Measurements from ENCODE around the gene BBS9. TPM values are rescaled to one million over a fixed set of nuclear protein-coding genes. Genes with fewer than 3 reads are reported as not detected.

The BBS9 gene
- total and polyA plus RNA-seq, 9 of the 15 experiments (the other 6 are each of a cell fraction or from before 2014, with no cell fraction given): 0.77 to 3.3 (median 2.4) TPM

DNA sequence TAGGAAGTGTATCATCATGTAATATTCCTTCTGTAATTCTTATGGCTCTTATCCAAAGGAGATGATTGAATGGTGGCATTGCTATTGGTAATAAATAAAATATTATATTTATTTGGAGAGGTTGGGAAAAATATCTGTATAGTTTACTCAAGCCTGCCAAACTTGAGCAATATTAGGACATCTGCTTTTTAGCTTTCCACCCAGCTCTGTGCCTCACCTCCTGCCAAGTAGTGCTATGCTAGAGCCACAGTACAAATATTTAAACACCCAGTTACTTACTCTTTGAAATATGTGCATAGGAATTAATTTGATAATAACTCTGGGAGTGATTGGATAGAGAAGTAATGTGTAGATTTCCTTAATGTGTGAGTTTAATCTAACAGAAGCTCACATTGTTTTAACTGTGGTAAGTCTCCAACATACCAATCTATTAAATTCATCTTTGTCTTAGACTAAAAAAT is 129.2 kb downstream of the BBS9 start:
- H3K79me2 ChIP-seq (ENCODE audit: control insufficient read depth, insufficient read depth, low read length): no peaks in the 10 kb centered on the region
- H3K4me3 ChIP-seq: no peak overlapping the region
- ATAC-seq (no peak), FAIRE-seq (no peak), DNase-seq (ENCODE audit: extremely low read depth in 1 of 4, low spot score in 3 of 4) (no peak)
- no peak overlapping the region for H3K27ac ChIP-seq (ENCODE audit: extremely low read depth, low read depth, low read length)
- no peaks in the 10 kb centered on the region for H3K36me3 ChIP-seq (ENCODE audit: control insufficient read depth, insufficient read depth, low read length)
- H3K9me3 ChIP-seq (replicated peaks; ENCODE audit: control insufficient read depth, insufficient read depth, low read depth, low read length): no peaks in the 10 kb centered on the region
- H3K4me2 ChIP-seq (ENCODE audit: insufficient read depth, low read length): no peak overlapping the region
- no TSS peak for BruUV-seq (replicated peaks)
- no peaks in the 10 kb centered on the region for H3K9me1 ChIP-seq (ENCODE audit: control insufficient read depth, insufficient read depth, low read length)
- no peaks in the 10 kb centered on the region for H3K27me3 ChIP-seq (ENCODE audit: control insufficient read depth in 2 of 2, insufficient read depth in 2 of 2, low read length in 2 of 2)
- TF ChIP-seq DACH1 (IDR thresholded peaks at IDR 0.05; ENCODE audit: partially characterized antibody): no peak
- TF ChIP-seq ZNF77 (CRISPR knock-in tag; IDR thresholded peaks at IDR 0.05): no peak
- TF ChIP-seq HDAC2 (IDR thresholded peaks at IDR 0.05): no peak
- TF ChIP-seq ZBTB8A (IDR thresholded peaks at IDR 0.05; ENCODE audit: partially characterized antibody): no peak
- no peak for TF ChIP-seq ZKSCAN3 (CRISPR knock-in tag; IDR thresholded peaks at IDR 0.05)
- TF ChIP-seq PRPF4 (IDR thresholded peaks at IDR 0.05; ENCODE audit: insufficient read depth, low read depth, low read length, poor library complexity, severe bottlenecking): no peak
- no peak for TF ChIP-seq CHD4 (IDR thresholded peaks at IDR 0.05; ENCODE audit: insufficient read depth, insufficient replicate concordance, low read depth, low read length, poor library complexity, severe bottlenecking)
- no peak for TF ChIP-seq MEIS2 (IDR thresholded peaks at IDR 0.05; ENCODE audit: partially characterized antibody)
- TF ChIP-seq ZNF445 (CRISPR knock-in tag; IDR thresholded peaks at IDR 0.05; ENCODE audit: low read depth): no peak
- no peak for TF ChIP-seq CC2D1A (IDR thresholded peaks at IDR 0.05)
- TF ChIP-seq ZNF175 (CRISPR knock-in tag; IDR thresholded peaks at IDR 0.05; ENCODE audit: low read depth): no peak
- TF ChIP-seq HDAC8 (tag; IDR thresholded peaks at IDR 0.05): no peak
- no peak for TF ChIP-seq NFE2 (IDR thresholded peaks at IDR 0.05; ENCODE audit: low read depth)
- TF ChIP-seq, protein P1, sequence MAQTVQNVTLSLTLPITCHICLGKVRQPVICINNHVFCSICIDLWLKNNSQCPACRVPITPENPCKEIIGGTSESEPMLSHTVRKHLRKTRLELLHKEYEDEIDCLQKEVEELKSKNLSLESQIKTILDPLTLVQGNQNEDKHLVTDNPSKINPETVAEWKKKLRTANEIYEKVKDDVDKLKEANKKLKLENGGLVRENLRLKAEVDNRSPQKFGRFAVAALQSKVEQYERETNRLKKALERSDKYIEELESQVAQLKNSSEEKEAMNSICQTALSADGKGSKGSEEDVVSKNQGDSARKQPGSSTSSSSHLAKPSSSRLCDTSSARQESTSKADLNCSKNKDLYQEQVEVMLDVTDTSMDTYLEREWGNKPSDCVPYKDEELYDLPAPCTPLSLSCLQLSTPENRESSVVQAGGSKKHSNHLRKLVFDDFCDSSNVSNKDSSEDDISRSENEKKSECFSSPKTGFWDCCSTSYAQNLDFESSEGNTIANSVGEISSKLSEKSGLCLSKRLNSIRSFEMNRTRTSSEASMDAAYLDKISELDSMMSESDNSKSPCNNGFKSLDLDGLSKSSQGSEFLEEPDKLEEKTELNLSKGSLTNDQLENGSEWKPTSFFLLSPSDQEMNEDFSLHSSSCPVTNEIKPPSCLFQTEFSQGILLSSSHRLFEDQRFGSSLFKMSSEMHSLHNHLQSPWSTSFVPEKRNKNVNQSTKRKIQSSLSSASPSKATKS (CRISPR knock-in tag; IDR thresholded peaks at IDR 0.05): no peak
- TF ChIP-seq, protein P2, sequence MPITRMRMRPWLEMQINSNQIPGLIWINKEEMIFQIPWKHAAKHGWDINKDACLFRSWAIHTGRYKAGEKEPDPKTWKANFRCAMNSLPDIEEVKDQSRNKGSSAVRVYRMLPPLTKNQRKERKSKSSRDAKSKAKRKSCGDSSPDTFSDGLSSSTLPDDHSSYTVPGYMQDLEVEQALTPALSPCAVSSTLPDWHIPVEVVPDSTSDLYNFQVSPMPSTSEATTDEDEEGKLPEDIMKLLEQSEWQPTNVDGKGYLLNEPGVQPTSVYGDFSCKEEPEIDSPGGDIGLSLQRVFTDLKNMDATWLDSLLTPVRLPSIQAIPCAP (CRISPR knock-in tag; IDR thresholded peaks at IDR 0.05; ENCODE audit: borderline replicate concordance): no peak
- intact Hi-C loops (cut with micrococcal nuclease): no loop called here
- no peak overlapping the region for H3K9ac ChIP-seq (ENCODE audit: insufficient read depth in 1 of 2, low read depth in 2 of 2, low read length in 2 of 2)
- ChIA-PET CTCF (ENCODE audit: low intra/inter-chr PET ratio) (no interaction called here), POLR2A (no interaction called here)
- in situ Hi-C loops (cut with MboI): no loop called here
- no peaks in the 10 kb centered on the region for H4K20me1 ChIP-seq (replicated peaks; ENCODE audit: control insufficient read depth, insufficient read depth, low read length)
- no peaks in the 10 kb centered on the region for H3K4me1 ChIP-seq (replicated peaks in 1 of 2; ENCODE audit: control insufficient read depth in 2 of 2, insufficient read depth in 2 of 2, low read length in 2 of 2)
- no peak overlapping the region for H2AFZ ChIP-seq (ENCODE audit: low read depth, low read length)

Measured in K562 (cell line).